ENCODE measurements around the gene SLC27A5.

SLC27A5 gene

DNA sequence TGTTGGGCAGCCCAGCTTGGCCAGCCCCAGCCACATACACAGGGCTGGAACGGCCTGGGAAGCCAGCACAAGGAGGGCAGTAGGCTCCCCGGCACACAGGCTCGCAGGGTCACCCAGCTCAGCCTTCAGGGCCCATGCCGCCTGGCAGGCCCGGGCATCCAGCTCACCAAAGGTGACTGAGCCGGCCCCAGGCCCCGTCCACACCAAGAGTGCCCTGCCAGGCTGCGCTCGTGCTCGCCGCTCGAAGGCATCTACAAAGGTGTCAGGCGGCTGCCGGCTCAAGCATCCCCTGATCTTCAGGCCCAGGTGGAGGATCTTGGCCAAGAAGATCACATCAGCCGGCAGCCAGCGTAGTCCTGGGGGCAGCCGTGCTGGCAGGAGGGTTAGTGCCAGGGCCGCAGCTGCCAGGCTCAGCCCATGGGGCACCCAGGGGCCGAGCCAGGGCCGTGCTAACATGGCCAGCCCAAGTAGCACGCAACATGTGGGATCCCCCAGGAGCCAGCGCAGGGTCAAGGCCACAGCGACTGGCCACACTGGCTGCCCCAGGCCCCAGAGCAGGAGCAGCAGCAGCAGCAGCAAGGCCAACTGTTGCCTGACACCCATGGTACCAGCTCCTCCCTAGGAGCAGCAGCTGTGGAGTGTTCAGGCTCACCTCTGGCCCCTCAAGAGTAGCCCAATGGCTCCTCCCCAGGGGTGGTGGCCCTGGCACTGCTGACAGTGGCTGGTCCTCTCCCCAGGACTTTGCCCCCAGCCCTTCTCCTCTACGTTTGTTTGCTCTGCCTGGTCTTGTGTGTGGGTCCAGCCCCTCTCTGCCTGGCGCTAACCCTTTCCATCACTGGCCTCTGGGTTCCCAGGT lies at the start of gene SLC27A5:
Gene SLC27A5, minus strand, starts transcription at position 640 of the 856 bp plus-strand sequence. Its CDS starts 37 bp downstream, at position 603.
- DNase-seq (ENCODE audit: low read depth in 2 of 2): no peak

DNA sequence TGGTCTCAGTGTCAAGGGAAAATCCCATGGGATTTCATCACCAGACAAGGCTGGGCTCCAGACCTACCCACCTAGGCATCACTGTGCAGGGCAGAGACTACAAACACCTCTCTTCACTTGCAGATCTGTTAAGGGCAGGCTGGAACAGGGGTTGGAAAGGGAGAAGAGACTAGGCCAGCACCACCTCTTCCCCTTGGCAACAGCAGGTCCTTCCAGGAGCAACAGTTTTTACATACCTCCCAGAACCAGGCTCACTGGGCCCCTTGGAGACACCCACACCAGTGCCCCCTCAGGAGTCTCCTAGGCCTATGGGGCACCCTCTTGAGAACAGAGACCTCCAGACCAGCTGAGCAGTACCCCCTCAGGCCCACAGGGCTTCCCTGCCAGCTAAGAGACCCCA lies 49.1 kb upstream of the SLC27A5 start:
- DNase-seq (ENCODE audit: low read depth in 2 of 2): no peak

DNA sequence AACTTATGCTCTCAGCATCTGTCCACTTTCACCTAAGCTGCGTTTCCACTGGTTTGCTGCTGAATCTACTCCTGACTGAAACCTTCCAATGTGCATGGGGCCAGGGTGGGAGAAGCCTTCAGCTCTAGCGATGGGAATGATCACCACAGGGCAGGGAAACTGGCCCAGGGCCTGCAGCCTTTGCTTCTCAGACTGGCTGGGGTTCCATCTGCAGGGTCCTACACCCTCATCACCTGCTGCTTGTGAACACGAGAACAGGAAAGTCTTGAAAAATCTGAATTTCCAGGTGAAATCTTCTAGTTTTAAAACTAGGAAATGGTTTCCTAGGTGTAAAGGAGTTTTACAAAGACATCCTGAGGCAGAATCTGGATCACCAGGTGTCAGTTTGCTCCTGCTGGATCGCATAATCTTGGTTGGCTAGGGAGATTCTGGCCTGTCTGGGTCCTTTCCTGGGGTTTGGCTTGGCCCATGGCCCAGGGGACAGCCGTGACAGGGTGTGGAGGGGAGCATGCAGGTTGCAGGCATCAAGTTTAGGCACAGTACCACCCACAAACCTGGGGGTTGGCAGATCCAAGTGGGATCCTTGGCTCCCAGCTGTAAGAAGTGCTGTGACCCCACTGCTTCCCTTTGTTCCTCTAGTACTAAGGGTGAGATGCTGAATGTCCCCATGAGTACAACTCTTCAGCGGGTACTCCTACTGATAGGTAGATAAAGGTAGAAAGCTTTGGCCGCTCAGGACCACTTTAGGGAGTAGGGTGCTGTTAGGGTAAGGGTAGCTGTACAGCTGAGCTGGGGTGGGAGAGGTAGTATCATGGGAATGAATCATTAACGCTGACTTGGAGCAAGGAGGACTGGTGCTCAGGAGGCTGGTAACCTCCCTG lies 48.5 kb upstream of the SLC27A5 start:
- no peak for DNase-seq (ENCODE audit: low read depth in 2 of 2)

- peak in 1 of 2 donors; percentile 39 for DNase-seq (ENCODE audit: low read depth in 2 of 2)
These were observed 47.6 kb upstream of the SLC27A5 start for GRCh38 chr19:58559275-58560006.

DNA sequence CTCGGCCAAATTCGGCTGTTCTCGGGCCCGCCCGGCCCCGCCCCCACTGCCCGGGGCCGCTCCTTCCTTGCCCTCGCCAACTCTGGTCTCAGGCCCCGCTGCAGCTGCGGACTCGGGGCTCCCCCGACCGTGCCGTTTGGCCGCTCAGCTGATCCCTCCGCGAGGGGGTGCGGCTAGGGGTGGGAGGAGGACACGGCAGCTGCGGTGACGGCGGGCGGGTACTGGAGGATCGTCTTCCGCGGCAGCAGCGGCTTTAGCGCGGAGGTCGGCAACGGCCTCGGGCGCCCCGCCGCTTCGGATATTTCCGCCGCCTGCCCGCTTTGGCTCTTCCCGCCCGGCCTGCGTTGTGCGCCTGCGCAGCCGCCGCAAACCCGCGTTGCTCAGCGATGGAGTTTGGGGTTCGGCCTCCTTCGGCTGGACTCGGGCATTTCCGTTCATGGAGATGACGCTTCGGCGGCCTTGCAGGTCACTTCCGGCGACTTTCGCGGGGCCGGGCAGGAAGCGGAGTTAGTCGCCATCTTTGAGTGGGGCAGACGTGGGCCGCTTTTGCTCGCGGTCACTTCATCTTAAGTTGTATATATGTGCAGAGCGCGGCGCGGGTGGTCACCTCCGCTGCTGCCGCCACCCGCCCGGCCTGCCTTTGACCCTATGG lies 47.0 kb upstream of the SLC27A5 start:
- DNase-seq (ENCODE audit: low read depth in 2 of 2): peak; percentile 98 to 99

GRCh38 chr19:58558066-58558622 lies 46.4 kb upstream of the SLC27A5 start, which contains the start of gene UBE2M:
Gene UBE2M, minus strand, starts transcription at chr19:58558611. Its CDS starts 230 bp downstream, at chr19:58558381.
- DNase-seq (ENCODE audit: low read depth in 2 of 2): peak in 1 of 2 donors; percentile 32

DNA sequence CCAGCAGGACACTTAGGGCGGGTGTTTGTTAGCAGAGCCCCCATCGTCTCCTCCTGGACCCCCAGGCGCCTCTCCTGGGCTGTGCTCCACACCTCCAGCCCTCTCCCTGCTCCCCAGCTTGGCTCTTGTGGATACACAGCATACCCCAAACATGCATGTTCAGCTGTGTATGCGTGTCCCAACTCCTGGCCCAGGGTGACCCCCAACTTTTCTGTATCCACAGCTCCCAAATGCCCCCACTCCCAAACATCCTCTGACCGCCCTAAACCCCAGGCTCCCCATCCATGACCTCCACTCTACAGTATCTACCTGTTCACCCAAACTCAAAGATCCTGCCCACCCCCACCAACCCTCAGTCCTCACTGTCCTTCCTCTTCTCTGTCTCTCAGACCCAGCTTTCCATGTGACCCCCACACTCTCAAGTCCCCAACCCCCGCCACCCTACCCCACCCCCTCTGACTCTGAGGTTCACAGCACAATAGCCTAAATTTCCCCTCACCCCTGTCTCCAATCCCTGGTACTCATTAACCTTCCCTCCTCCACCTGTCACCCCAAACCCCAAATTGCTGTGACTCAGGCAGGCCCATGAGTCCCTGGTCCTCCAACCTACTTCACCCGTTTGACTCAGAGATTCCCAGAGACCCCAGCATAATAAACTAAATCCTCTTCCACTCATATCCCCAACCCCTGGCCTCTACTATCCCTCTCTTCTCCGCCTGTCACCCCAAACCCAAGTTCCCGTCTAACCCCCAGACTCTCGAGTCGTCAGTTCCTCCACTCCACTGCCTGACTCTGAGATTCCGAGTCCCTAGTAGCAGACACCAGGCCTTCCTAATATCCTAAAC lies 45.7 kb upstream of the SLC27A5 start:
- DNase-seq (ENCODE audit: low read depth in 2 of 2): no peak

- DNase-seq (ENCODE audit: low read depth in 2 of 2): no peak
These were observed 44.9 kb upstream of the SLC27A5 start for GRCh38 chr19:58556622-58557220.

GRCh38 chr19:58555920-58556621 lies 44.3 kb upstream of the SLC27A5 start:
- DNase-seq (ENCODE audit: low read depth in 2 of 2): no peak

DNA sequence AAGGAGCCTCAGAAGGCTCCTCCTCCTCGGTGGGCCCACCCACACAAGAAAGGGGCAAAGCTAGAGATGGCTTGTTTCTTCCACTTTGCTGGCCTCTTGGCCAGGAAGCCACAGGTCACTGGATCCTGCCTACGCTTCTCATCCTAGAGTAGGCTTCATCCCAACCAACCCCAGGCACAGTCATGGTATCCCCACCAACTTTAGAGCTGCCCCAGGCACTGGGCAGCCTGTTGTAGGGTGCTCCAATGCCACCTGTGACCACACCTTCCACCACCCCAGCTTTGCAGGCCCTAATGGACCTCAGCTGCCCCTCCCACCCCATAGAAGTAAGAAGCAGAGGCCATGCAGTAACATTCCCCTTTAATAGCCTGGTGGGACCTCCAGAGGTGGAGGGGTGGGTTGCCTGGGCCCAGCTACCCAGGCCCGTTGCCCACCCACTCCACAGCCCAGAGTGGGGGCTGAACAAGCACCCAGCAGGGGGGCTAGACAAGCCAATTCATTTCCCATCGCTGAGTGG lies 43.6 kb upstream of the SLC27A5 start:
- no peak for DNase-seq (ENCODE audit: low read depth in 2 of 2)

GRCh38 chr19:58554494-58555368 lies 42.9 kb upstream of the SLC27A5 start, which contains the start of gene CHMP2A:
Gene CHMP2A, minus strand, starts transcription at chr19:58555105. Its CDS starts 893 bp downstream, at chr19:58554212.
- DNase-seq (ENCODE audit: low read depth in 2 of 2): peak; percentile 96 to 98

DNA sequence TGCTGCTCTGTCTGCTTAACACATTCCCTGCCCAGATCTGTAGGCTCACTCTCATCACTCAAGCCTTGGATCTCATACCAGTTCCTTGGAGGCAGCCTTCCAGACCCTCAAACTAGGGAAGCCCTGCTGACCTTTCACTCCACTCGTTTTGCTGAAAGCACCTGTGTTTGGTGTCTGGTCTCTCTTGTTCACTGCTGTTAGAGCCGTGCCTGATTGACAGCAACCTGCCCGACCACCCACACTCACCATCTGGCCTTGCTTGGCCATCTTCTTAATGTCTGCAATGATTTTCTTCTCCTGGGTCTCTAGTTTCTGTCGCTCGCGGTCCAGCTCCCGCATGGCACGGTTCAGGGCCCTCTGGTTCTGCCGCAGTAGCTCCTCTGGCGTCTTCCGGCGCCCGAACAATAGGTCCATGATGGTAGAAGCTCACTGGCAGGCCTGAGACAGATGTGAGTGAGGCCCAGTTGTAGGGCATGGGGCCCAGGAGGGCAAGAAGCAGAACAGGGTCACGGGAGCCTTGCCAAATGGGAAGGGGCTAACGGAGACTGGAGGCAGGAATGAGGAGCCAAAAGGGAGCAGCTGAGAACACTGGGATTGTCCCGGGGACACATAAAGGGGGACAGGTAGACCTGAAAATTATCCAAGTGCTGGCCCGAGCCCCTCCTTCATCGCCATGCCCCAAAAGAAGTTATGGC lies 42.2 kb upstream of the SLC27A5 start:
- no peak for DNase-seq (ENCODE audit: low read depth in 2 of 2)

DNA sequence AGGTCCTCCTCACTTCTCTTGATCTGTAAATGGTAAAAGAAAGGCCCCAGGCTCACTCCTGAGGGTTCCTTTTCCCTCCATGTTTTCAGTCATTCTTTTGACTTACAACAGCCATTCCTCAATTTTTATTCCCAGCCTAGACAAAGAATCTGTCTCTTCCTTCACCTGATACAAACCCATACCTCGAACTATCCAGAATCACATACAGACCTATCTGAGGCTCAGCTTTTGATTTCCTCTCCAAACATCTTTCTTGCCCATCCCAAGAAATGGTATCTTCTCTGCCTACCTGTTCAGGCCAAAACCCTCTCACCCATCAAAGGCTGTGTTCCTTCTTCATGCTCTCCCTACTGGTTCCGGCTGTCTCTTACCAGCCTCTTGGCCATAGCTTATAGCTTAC lies 40.9 kb upstream of the SLC27A5 start:
- DNase-seq (ENCODE audit: low read depth in 2 of 2): no peak

DNA sequence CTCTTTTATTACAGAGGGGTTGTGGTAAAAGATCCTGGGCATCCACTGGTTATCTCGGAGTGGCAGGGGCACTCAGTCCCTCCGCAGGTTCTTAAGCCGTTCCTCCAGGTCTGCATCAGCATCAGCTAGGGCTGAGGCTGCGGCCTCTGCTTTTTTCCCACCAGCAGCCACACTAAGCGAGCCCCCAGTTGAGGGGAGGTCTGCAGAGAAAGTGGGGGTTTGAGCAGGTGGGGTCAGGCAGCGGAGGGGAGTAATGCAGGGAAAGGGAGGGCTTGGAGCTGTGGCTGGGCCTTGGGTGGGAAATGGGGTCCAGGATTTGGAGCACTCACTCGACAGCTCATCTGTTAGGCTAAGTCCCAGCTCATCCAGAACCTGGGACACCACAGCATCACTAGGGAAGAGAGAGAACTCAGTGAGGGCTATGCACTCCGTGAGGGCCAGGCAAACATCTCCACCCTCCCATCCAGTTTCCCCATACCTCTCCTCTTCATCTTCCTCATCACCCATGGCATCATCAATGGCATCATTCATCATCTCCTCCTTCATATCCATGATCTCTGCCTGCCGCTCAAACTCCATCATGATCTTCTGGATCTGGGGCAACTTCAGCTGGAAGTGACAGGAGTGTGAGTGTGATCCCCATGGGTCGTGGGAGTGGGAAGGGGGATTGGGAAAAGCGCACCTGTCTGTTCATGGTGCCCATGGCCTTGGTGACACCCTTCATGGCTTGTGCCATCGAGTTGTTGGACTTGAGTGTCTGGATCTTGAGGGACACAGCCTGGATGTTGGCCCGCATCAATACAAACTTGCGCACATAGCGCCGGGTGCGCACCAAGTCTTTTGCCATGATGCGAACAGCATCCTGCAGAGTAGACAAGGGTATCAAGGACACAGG lies 40.0 kb upstream of the SLC27A5 start:
- DNase-seq (ENCODE audit: low read depth in 2 of 2): no peak

GRCh38 chr19:58551123-58551497 lies 39.3 kb upstream of the SLC27A5 start:
- no peak for DNase-seq (ENCODE audit: low read depth in 2 of 2)

All from stimulated activated CD8-positive, alpha-beta memory T cell treated with anti-CD3 and anti-CD28 coated beads, Interleukin-2, amount 100 ng/mL, for 1 hour (primary cell).